ENCODE measurements around the gene IFI27L2.

The IFI27L2 gene

GRCh38 chr14:94099006-94099405 lies 30.4 kb downstream of the IFI27L2 start:
- TF ChIP-seq CTCF (IDR thresholded peaks at IDR 0.05) (no peak), ZFX (IDR thresholded peaks at IDR 0.05; ENCODE audit: borderline replicate concordance) (no peak)
- H3K27ac ChIP-seq, result no peak overlapping the region

- H3K27ac ChIP-seq, result no peak overlapping the region
- TF ChIP-seq ZFX (IDR thresholded peaks at IDR 0.05; ENCODE audit: borderline replicate concordance) (no peak), CTCF (IDR thresholded peaks at IDR 0.05) (no peak)
Measured at GRCh38 chr14:94098326-94098992, 30.9 kb downstream of the IFI27L2 start.

GRCh38 chr14:94097091-94097490 lies 32.3 kb downstream of the IFI27L2 start:
- no peak for TF ChIP-seq CTCF (IDR thresholded peaks at IDR 0.05)
- no peak for TF ChIP-seq ZFX (IDR thresholded peaks at IDR 0.05; ENCODE audit: borderline replicate concordance)
- no peak overlapping the region for H3K27ac ChIP-seq

- TF ChIP-seq ZFX (IDR thresholded peaks at IDR 0.05; ENCODE audit: borderline replicate concordance) (no peak), CTCF (IDR thresholded peaks at IDR 0.05) (no peak)
- no peak overlapping the region for H3K27ac ChIP-seq
Measured at GRCh38 chr14:94093418-94093817, 36.0 kb downstream of the IFI27L2 start.

- TF ChIP-seq ZFX (IDR thresholded peaks at IDR 0.05; ENCODE audit: borderline replicate concordance) (no peak), CTCF (IDR thresholded peaks at IDR 0.05) (no peak)
- no peak overlapping the region for H3K27ac ChIP-seq
Measured at GRCh38 chr14:94089479-94089878, 39.9 kb downstream of the IFI27L2 start.

GRCh38 chr14:94088516-94088915 lies 40.9 kb downstream of the IFI27L2 start:
- H3K27ac ChIP-seq, result no peak overlapping the region
- TF ChIP-seq CTCF (IDR thresholded peaks at IDR 0.05), result no peak
- no peak for TF ChIP-seq ZFX (IDR thresholded peaks at IDR 0.05; ENCODE audit: borderline replicate concordance)

- H3K27ac ChIP-seq, result no peak overlapping the region
- TF ChIP-seq ZFX (IDR thresholded peaks at IDR 0.05; ENCODE audit: borderline replicate concordance), result no peak
- no peak for TF ChIP-seq CTCF (IDR thresholded peaks at IDR 0.05)
Measured at GRCh38 chr14:94087891-94088290, 41.5 kb downstream of the IFI27L2 start.

Data from 22Rv1 (cell line).